Ishikawa (cell line): ENCODE results near the gene CRLF3.

Experiments used
- CEBPB ChIP-seq: IDR thresholded peaks from 2 replicates; pipeline ENCODE4 v1.6.1; 2012
- CREB1 ChIP-seq: IDR thresholded peaks from 2 replicates; pipeline ENCODE4 v1.6.1; 2012; ENCODE audit warnings: low read depth
- EGR1 ChIP-seq: IDR thresholded peaks from 2 replicates; pipeline ENCODE4 v1.6.1; 2012
- EP300 ChIP-seq: IDR thresholded peaks from 2 replicates; pipeline ENCODE4 v1.6.1; 2012; ENCODE audit warnings: borderline replicate concordance
- FOXM1 ChIP-seq: IDR thresholded peaks from 2 replicates; pipeline ENCODE4 v1.6.1; 2012; ENCODE audit warnings: low read depth, borderline replicate concordance
- NFIC ChIP-seq: IDR thresholded peaks from 2 replicates; pipeline ENCODE4 v1.6.1; 2012
- RAD21 ChIP-seq: IDR thresholded peaks from 2 replicates; pipeline ENCODE4 v1.6.1; 2012; ENCODE audit warnings: low read depth
- REST ChIP-seq: IDR thresholded peaks from 2 replicates; pipeline ENCODE4 v1.6.1; 2012; ENCODE audit warnings: low read depth, mild to moderate bottlenecking
- TAF1 ChIP-seq: IDR thresholded peaks from 2 replicates; pipeline ENCODE4 v1.6.1; 2012; ENCODE audit warnings: low read depth, mild to moderate bottlenecking
- TCF12 ChIP-seq: IDR thresholded peaks from 2 replicates; pipeline ENCODE4 v1.6.1; 2012; ENCODE audit warnings: low read depth
- TEAD4 ChIP-seq: IDR thresholded peaks from 2 replicates; pipeline ENCODE4 v1.6.1; 2012
- YY1 ChIP-seq: IDR thresholded peaks from 2 replicates; pipeline ENCODE4 v1.6.1; 2012; ENCODE audit warnings: low read depth
- ZBTB7A ChIP-seq: IDR thresholded peaks from 2 replicates; pipeline ENCODE4 v1.6.1; 2012; ENCODE audit warnings: low read depth
- TF ChIP-seq, protein P1 (sequence below): IDR thresholded peaks from 2 replicates; pipeline ENCODE4 v1.6.1; 2012
- TF ChIP-seq, protein P2 (sequence below): IDR thresholded peaks from 2 replicates; pipeline ENCODE4 v1.6.1; 2012

The CRLF3 gene

GRCh38 chr17:30831257-30831656 lies 6.8 kb upstream of the CRLF3 start:
- TF ChIP-seq CREB1 (no peak), NFIC (no peak), YY1 (no peak), TAF1 (no peak), FOXM1 (no peak), CEBPB (no peak), ZBTB7A (no peak), EP300 (no peak), RAD21 (no peak)
- TF ChIP-seq, protein P1, sequence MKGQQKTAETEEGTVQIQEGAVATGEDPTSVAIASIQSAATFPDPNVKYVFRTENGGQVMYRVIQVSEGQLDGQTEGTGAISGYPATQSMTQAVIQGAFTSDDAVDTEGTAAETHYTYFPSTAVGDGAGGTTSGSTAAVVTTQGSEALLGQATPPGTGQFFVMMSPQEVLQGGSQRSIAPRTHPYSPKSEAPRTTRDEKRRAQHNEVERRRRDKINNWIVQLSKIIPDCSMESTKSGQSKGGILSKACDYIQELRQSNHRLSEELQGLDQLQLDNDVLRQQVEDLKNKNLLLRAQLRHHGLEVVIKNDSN = no peak

GRCh38 chr17:30829022-30829421 lies 4.5 kb upstream of the CRLF3 start:
- TF ChIP-seq CEBPB = no peak
- TF ChIP-seq TCF12 = no peak
- TF ChIP-seq ZBTB7A = no peak
- TF ChIP-seq RAD21 = no peak

DNA sequence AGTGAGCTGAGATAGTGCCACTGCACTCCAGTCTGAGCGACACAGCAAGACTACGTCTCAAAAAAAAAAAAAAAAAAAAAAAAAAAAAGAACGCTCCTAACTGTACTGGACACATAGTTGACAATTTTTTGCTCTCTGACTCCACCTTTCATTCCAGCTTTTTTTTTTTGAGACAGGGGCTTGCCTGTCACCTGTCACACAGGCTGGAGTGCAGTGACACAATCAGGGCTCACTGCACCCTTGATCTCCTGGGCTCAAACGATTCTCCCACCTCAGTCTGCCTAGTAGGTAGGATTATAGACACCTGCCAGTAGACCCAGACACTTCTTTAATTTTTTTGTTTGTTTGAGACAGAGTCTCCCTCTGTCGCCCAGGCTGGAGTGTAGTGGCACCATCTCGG lies 2.6 kb upstream of the CRLF3 start:
- TF ChIP-seq TEAD4 (no peak), RAD21 (no peak), TAF1 (no peak), REST (no peak), TCF12 (no peak), CREB1 (no peak), FOXM1 (no peak), ZBTB7A (no peak), CEBPB (no peak), EP300 (no peak), NFIC (no peak)
- TF ChIP-seq, protein P2, sequence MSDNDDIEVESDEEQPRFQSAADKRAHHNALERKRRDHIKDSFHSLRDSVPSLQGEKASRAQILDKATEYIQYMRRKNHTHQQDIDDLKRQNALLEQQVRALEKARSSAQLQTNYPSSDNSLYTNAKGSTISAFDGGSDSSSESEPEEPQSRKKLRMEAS = no peak
- TF ChIP-seq, protein P1 = no peak

- no peak for TF ChIP-seq FOXM1
- TF ChIP-seq CREB1 = no peak
- TF ChIP-seq NFIC = no peak
- TF ChIP-seq, protein P2 = no peak
- TF ChIP-seq RAD21 = no peak
- no peak for TF ChIP-seq CEBPB
- TF ChIP-seq YY1 = no peak
- no peak for TF ChIP-seq REST
- no peak for TF ChIP-seq TAF1
- TF ChIP-seq ZBTB7A = no peak
- TF ChIP-seq, protein P1 = no peak
- TF ChIP-seq EP300 = no peak
- TF ChIP-seq TCF12 = no peak
Observed at GRCh38 chr17:30824002-30824355, 513 bp downstream of the CRLF3 start.

DNA sequence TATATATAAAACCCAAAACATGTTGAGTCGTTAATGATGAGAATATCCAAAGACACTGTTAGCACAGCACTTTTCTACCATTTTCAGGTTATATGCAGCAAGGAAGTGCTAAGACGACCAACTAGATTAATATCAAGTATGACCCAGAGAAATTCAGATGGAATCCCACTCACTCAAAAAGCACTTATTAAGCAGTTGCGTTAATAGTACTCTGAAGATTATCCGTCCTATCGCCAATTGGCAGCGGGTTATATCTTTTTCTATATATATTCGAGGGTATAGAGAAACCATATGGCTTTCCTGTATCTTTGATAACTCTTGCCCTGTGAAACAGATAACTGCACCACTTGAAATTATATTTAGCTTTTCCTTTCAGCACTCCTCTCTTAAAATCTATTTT lies 1.1 kb downstream of the CRLF3 start:
- no peak for TF ChIP-seq TEAD4
- TF ChIP-seq NFIC = no peak
- no peak for TF ChIP-seq EP300
- no peak for TF ChIP-seq TAF1
- TF ChIP-seq RAD21 = no peak
- TF ChIP-seq FOXM1 = no peak
- no peak for TF ChIP-seq CREB1
- TF ChIP-seq, protein P2 = no peak
- no peak for TF ChIP-seq REST
- TF ChIP-seq TCF12 = no peak
- TF ChIP-seq EGR1 = no peak
- no peak for TF ChIP-seq CEBPB
- no peak for TF ChIP-seq ZBTB7A
- TF ChIP-seq, protein P1 = no peak
- no peak for TF ChIP-seq YY1
